ENCODE measurements around the gene NUDT1.

NUDT1 gene

DNA sequence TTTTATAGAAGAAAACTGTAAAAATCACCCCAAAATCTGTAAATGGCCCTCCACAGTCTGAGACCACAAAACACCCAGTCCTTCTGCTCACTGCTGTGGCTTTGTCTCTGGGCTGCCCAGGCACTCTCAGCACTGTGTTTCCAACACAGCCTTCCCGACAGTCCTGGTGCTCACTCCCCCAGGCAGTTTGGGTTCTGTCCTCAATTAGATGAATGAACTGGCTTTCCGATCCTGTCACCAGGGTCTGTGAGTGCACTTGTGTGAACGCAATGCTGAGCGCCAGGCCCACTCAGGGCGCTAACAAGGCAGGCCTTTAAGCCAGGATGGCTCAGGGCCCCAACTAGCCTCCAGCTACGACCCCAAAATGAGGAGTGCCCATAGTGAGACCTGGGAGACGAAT is 12.6 kb upstream of the NUDT1 start:
- H3K9ac ChIP-seq (ENCODE audit: low read length): no peak overlapping the region
- no peaks in the 10 kb centered on the region for H3K27me3 ChIP-seq (ENCODE audit: low read length)
- H3K9me3 ChIP-seq (ENCODE audit: insufficient read depth, low read length): no peaks in the 10 kb centered on the region

DNA sequence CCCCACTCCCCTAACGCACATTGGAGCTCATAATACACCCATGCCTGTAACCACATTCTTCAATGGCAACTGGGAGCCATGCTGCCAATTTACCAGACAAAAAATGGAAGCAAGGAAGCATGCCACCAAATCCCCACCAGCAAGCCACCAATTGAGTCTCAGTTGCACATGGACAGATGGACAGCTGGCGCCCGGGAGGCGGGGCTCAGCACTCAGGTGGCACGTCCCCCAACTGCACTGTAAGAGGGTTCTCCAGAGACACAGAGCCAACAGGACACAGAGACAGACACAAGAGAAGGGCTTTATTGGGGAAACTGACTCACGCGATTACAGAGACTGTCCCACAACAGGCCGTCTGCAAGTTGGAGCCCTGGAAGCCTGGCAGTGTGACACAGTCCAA is 11.8 kb upstream of the NUDT1 start:
- Histone ChIP-seq H3K27ac (ENCODE audit: low read depth, low read length) (no peak overlapping the region), H3K79me2 (ENCODE audit: insufficient read depth, low read length) (peaks cover 62% of the 10 kb centered on the region), H3K4me2 (ENCODE audit: low read depth, low read length, poor library complexity, severe bottlenecking) (no peak overlapping the region), H4K20me1 (ENCODE audit: low read depth, low read length) (no peaks in the 10 kb centered on the region), H3K9me3 (ENCODE audit: insufficient read depth, low read length) (no peaks in the 10 kb centered on the region), H2AFZ (ENCODE audit: low read depth, low read length, severe bottlenecking) (no peak overlapping the region), H3K36me3 (ENCODE audit: low read length) (no peaks in the 10 kb centered on the region), H3K9ac (ENCODE audit: low read length) (no peak overlapping the region), H3K27me3 (ENCODE audit: low read length) (no peaks in the 10 kb centered on the region), H3F3A (ENCODE audit: insufficient read depth) (peaks cover 14% of the 10 kb centered on the region), H3K4me3 (ENCODE audit: insufficient read depth, low read length, poor library complexity, severe bottlenecking) (no peak overlapping the region), H3K9me2 (replicated peaks; ENCODE audit: insufficient read depth, low read length) (no peaks in the 10 kb centered on the region)
- no peak for TF ChIP-seq EZH2phosphoT487 (conservative IDR thresholded peaks at IDR 0.05; ENCODE audit: low read length)
- TF ChIP-seq, protein P1, sequence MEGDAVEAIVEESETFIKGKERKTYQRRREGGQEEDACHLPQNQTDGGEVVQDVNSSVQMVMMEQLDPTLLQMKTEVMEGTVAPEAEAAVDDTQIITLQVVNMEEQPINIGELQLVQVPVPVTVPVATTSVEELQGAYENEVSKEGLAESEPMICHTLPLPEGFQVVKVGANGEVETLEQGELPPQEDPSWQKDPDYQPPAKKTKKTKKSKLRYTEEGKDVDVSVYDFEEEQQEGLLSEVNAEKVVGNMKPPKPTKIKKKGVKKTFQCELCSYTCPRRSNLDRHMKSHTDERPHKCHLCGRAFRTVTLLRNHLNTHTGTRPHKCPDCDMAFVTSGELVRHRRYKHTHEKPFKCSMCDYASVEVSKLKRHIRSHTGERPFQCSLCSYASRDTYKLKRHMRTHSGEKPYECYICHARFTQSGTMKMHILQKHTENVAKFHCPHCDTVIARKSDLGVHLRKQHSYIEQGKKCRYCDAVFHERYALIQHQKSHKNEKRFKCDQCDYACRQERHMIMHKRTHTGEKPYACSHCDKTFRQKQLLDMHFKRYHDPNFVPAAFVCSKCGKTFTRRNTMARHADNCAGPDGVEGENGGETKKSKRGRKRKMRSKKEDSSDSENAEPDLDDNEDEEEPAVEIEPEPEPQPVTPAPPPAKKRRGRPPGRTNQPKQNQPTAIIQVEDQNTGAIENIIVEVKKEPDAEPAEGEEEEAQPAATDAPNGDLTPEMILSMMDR (IDR thresholded peaks at IDR 0.05; ENCODE audit: insufficient read depth, low read length, poor library complexity, severe bottlenecking): no peak

More for the DNA sequence above, 12.6 kb upstream of the NUDT1 start:
- Histone ChIP-seq H3K36me3 (ENCODE audit: low read length) (no peaks in the 10 kb centered on the region), H3K9me2 (replicated peaks; ENCODE audit: insufficient read depth, low read length) (no peaks in the 10 kb centered on the region), H3K4me3 (ENCODE audit: insufficient read depth, low read length, poor library complexity, severe bottlenecking) (no peak overlapping the region), H3F3A (ENCODE audit: insufficient read depth) (peaks cover 8% of the 10 kb centered on the region), H3K79me2 (ENCODE audit: insufficient read depth, low read length) (peaks cover 64% of the 10 kb centered on the region), H4K20me1 (ENCODE audit: low read depth, low read length) (no peaks in the 10 kb centered on the region), H2AFZ (ENCODE audit: low read depth, low read length, severe bottlenecking) (no peak overlapping the region), H3K27ac (ENCODE audit: low read depth, low read length) (no peak overlapping the region), H3K4me2 (ENCODE audit: low read depth, low read length, poor library complexity, severe bottlenecking) (no peak overlapping the region)
- no peak for TF ChIP-seq EZH2phosphoT487 (conservative IDR thresholded peaks at IDR 0.05; ENCODE audit: low read length)
- TF ChIP-seq, protein P1 (IDR thresholded peaks at IDR 0.05; ENCODE audit: insufficient read depth, low read length, poor library complexity, severe bottlenecking): no peak

DNA sequence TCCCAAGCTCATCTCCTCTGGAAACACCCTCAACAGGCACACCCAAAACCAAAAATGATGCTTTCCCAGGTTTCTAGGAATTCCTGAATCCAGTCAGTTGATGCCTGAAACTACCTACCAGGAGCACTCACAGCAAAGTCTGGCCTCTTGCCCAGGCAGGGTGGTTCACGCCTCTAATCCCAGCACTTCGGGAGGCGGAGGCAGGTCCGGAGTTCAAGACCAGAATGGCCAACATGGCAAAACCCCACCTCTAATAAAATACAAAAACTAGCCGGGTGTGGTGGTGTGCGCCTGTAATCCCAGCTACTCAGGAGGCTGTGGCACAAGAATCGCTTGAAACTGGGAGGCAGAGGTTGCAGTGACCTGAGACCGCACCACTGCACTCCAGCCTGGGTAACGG is 11.1 kb upstream of the NUDT1 start:
- Histone ChIP-seq H3K4me3 (ENCODE audit: insufficient read depth, low read length, poor library complexity, severe bottlenecking) (no peak overlapping the region), H2AFZ (ENCODE audit: low read depth, low read length, severe bottlenecking) (no peak overlapping the region), H3K9me3 (ENCODE audit: insufficient read depth, low read length) (no peaks in the 10 kb centered on the region), H3F3A (ENCODE audit: insufficient read depth) (peaks cover 19% of the 10 kb centered on the region), H3K9me2 (replicated peaks; ENCODE audit: insufficient read depth, low read length) (no peaks in the 10 kb centered on the region), H3K27me3 (ENCODE audit: low read length) (no peaks in the 10 kb centered on the region), H3K4me2 (ENCODE audit: low read depth, low read length, poor library complexity, severe bottlenecking) (no peak overlapping the region), H3K9ac (ENCODE audit: low read length) (no peak overlapping the region), H3K36me3 (ENCODE audit: low read length) (no peaks in the 10 kb centered on the region), H3K27ac (ENCODE audit: low read depth, low read length) (no peak overlapping the region), H3K79me2 (ENCODE audit: insufficient read depth, low read length) (peaks cover 58% of the 10 kb centered on the region), H4K20me1 (ENCODE audit: low read depth, low read length) (no peaks in the 10 kb centered on the region)
- TF ChIP-seq, protein P1 (IDR thresholded peaks at IDR 0.05; ENCODE audit: insufficient read depth, low read length, poor library complexity, severe bottlenecking): no peak
- TF ChIP-seq EZH2phosphoT487 (conservative IDR thresholded peaks at IDR 0.05; ENCODE audit: low read length): no peak

Measured in SU-DHL-6 (cell line).